CD4-positive, alpha-beta memory T cell (primary cell): ENCODE data around the gene GAREM1. TPM values are rescaled to one million over a fixed set of nuclear protein-coding genes. Genes with fewer than 3 reads are reported as not detected.
"Not testable (repeated sequence)": the region's sequence is repeated elsewhere in the genome, so short reads cannot be mapped to it uniquely, and the experiment has no call there.

Experiments used
- CTCF ChIA-PET: fragments of 350-600 bp; sonication (Branson Sonifier 250); formaldehyde crosslinking; loops from one replicate; lab custom pipeline; 2021; ENCODE audit warnings: inconsistent platforms; ENCODE audit not compliant: partially characterized antibody; lab: Charles Lee
- POLR2A ChIA-PET: fragments of 350-600 bp; sonication (Branson Sonifier 250); formaldehyde crosslinking; loops from one replicate; lab custom pipeline; 2021; ENCODE audit not compliant: partially characterized antibody; lab: Charles Lee
- DNase-seq, 5 donors: peaks; one replicate each; pipeline versions ENCODE4 v3.0.0 to v3.0.0-alpha.2; 2020 to 2022; ENCODE audit warnings: mixed read lengths in 1 of 5
- H3K27ac ChIP-seq: one replicate; pipeline ENCODE4 v1.7.0; 2013; ENCODE audit warnings: low read depth, low read length
- H3K27me3 ChIP-seq: 2 replicates; pipeline ENCODE4 v1.7.0; 2013; ENCODE audit warnings: mild to moderate bottlenecking, low read length, moderate library complexity; ENCODE audit not compliant: insufficient read depth
- H3K36me3 ChIP-seq: 2 replicates; pipeline ENCODE4 v1.7.0; 2013; ENCODE audit warnings: mild to moderate bottlenecking, low read length, moderate library complexity; ENCODE audit not compliant: insufficient read depth
- H3K4me1 ChIP-seq: 2 replicates; pipeline ENCODE4 v1.7.0; 2013; ENCODE audit warnings: mild to moderate bottlenecking, low read length, moderate library complexity; ENCODE audit not compliant: insufficient read depth
- H3K4me3 ChIP-seq, 2 donors: one replicate each; pipeline ENCODE4 v1.7.0; 2013; ENCODE audit warnings: low read length in 2 of 2, mild to moderate bottlenecking in 1 of 2
- H3K9me3 ChIP-seq, 2 donors: one replicate each; pipeline ENCODE4 v1.7.0; 2013; ENCODE audit warnings: low read length in 2 of 2, control low read depth in 1 of 2; ENCODE audit not compliant: control insufficient read depth in 1 of 2
- H3K27ac Mint-ChIP-seq, 7 donors: one replicate each; pipeline ENCODE4 v1.8.0; 2020 to 2021; ENCODE audit warnings: mixed read lengths in 7 of 7, mild to moderate bottlenecking in 6 of 7, inconsistent platforms in 3 of 7, moderate library complexity in 3 of 7
- H3K27me3 Mint-ChIP-seq, 2 donors: one replicate each; pipeline ENCODE4 v1.8.0; 2020 to 2021; ENCODE audit warnings: mixed read lengths in 2 of 2
- H3K36me3 Mint-ChIP-seq, 2 donors: one replicate each; pipeline ENCODE4 v1.8.0; 2020 to 2021; ENCODE audit warnings: mixed read lengths in 2 of 2, inconsistent platforms in 1 of 2, mild to moderate bottlenecking in 1 of 2
- H3K4me1 Mint-ChIP-seq, 4 donors: one replicate each; pipeline ENCODE4 v1.8.0; 2020 to 2021; ENCODE audit warnings: mixed read lengths in 4 of 4, mild to moderate bottlenecking in 1 of 4
- H3K4me3 Mint-ChIP-seq, 8 donors: one replicate each; pipeline ENCODE4 v1.8.0; 2020 to 2021; ENCODE audit warnings: mixed read lengths in 8 of 8, mild to moderate bottlenecking in 7 of 8, moderate library complexity in 6 of 8, inconsistent platforms in 3 of 8
- H3K9me3 Mint-ChIP-seq, 8 donors: one replicate each; pipeline ENCODE4 v1.8.0; 2020 to 2021; ENCODE audit warnings: mixed read lengths in 8 of 8, mild to moderate bottlenecking in 5 of 8, inconsistent platforms in 3 of 8, moderate library complexity in 1 of 8
- intact Hi-C: fragments of 100-400 bp; cut with micrococcal nuclease; formaldehyde crosslinking; loops from one replicate; pipeline ENCODE4 v1.15.1; 2023
- polyA plus RNA-seq, 2 donors: library from polyadenylated mRNA; unstranded; fragments of 300-500 nt; fragmentation: Illumina TruSeq; gene quantifications; one replicate each; pipeline ENCODE4 v1.2.3, GENCODE V29; 2021
- total RNA-seq, 2 experiments: library from RNA; stranded (reverse); gene quantifications; one replicate each; pipeline ENCODE4 v1.2.3, GENCODE V29; 2021

Gene GAREM1
- total and polyA plus RNA-seq, 4 experiments from 2014 or later = 0.28 to 1.1 (median 0.52) TPM; not detected in 1

- Histone ChIP-seq H3K4me3 (no peak overlapping the region), H3K36me3 (no peaks in the 10 kb centered on the region), H3K9me3 (no peaks in the 10 kb centered on the region), H3K27ac (no peak overlapping the region), H3K27me3 (no peaks in the 10 kb centered on the region), H3K4me1 (no peaks in the 10 kb centered on the region)
- ChIA-PET POLR2A (no interaction called here), CTCF (no interaction called here)
- no peak overlapping the region for H3K27ac Mint-ChIP-seq
- no peak for DNase-seq
- intact Hi-C loops = no loop called here
- H3K27me3 Mint-ChIP-seq = peaks cover 3 to 7% of the 10 kb centered on the region in 2 donors
- no peak overlapping the region for H3K4me3 Mint-ChIP-seq
- no peaks in the 10 kb centered on the region for H3K9me3 Mint-ChIP-seq
- H3K4me1 Mint-ChIP-seq = peaks cover 0 to 2% (median 0%) of the 10 kb centered on the region in 4 donors
- no peaks in the 10 kb centered on the region for H3K36me3 Mint-ChIP-seq
Measured at GRCh38 chr18:32298171-32298667, 172.5 kb downstream of the GAREM1 start.

DNA sequence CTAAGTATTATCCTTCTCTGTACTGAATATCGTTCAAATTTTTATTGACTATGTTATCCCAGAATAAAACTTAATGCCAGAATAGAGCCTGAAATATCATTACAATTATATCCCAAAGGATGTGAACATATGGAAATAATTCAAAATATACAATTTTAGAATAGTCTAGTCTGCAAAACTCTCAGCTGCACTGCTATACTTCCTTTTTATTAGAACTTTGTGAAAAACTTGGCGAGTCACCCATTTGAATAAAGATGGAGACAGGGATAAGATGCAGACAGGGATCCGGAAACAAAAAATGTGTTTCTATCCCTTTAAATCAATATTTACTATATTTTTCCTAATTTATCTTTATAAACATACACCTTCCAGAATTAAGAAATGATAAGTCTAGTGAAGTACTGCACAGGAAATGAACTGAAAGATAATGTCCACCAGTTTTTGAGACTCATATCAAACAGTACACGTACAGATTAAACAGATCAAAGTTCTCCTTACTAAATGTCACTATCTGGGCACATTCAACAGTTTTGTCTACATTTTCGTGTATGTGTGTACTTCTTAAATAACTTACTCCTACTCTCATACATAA lies 173.0 kb downstream of the GAREM1 start:
- H3K27ac Mint-ChIP-seq = no peak overlapping the region
- Histone ChIP-seq H3K27ac (no peak overlapping the region), H3K4me3 (no peak overlapping the region), H3K9me3 (no peaks in the 10 kb centered on the region), H3K36me3 (no peaks in the 10 kb centered on the region), H3K4me1 (no peaks in the 10 kb centered on the region), H3K27me3 (no peaks in the 10 kb centered on the region)
- no peak for DNase-seq
- no peaks in the 10 kb centered on the region for H3K36me3 Mint-ChIP-seq
- POLR2A ChIA-PET = no interaction called here
- peaks cover 3 to 7% of the 10 kb centered on the region in 2 donors for H3K27me3 Mint-ChIP-seq
- peaks cover 0 to 2% (median 0%) of the 10 kb centered on the region in 8 donors for H3K9me3 Mint-ChIP-seq
- intact Hi-C loops = no loop called here
- H3K4me3 Mint-ChIP-seq = no peak overlapping the region
- H3K4me1 Mint-ChIP-seq = peaks cover 0 to 2% (median 0%) of the 10 kb centered on the region in 4 donors
- CTCF ChIA-PET = interaction anchor here (1.1 kb wide), 1 partner anchor 11 kb away, joined by 3 read pairs; no protein-coding TSS in a partner anchor

- peaks cover 3 to 7% of the 10 kb centered on the region in 2 donors for H3K27me3 Mint-ChIP-seq
- H3K36me3 Mint-ChIP-seq = no peaks in the 10 kb centered on the region
- ChIA-PET POLR2A (no interaction called here), CTCF (interaction anchor here (1.0 to 1.1 kb wide), 2 partner anchors 10 to 12 kb away, joined by 3 to 5 read pairs; no protein-coding TSS in a partner anchor)
- no peaks in the 10 kb centered on the region for H3K27me3 ChIP-seq
- intact Hi-C loops = no loop called here
- H3K4me1 ChIP-seq = no peaks in the 10 kb centered on the region
- no peak overlapping the region for H3K27ac ChIP-seq
- peaks cover 0 to 2% (median 0%) of the 10 kb centered on the region in 8 donors for H3K9me3 Mint-ChIP-seq
- no peaks in the 10 kb centered on the region for H3K36me3 ChIP-seq
- no peak overlapping the region for H3K27ac Mint-ChIP-seq
- DNase-seq = no peak
- no peak overlapping the region for H3K4me3 Mint-ChIP-seq
- no peaks in the 10 kb centered on the region for H3K9me3 ChIP-seq
- no peaks in the 10 kb centered on the region for H3K4me1 Mint-ChIP-seq
- H3K4me3 ChIP-seq = no peak overlapping the region
Measured at GRCh38 chr18:32296851-32297250, 173.8 kb downstream of the GAREM1 start.

DNA sequence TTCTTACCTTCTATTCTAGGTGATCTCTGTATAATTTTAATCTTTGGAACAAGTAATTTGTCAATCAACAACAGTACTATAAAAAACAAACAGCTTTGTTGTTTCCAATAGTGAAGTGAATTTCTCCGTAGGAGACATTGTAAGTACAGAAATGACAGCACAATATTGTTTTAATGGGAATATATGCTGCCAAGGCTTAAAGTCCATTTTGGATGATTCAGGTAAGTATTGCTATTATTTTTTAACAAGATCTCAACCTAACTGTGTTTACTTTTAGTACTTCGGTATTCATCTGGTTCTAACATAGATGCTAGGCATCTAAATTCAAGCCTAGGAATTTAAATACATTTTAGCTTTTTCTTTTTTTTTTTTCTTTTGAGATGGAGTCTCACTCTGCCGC lies 175.1 kb downstream of the GAREM1 start:
- Mint-ChIP-seq H3K4me3 (no peak overlapping the region), H3K27me3 (peaks cover 3 to 10% of the 10 kb centered on the region in 2 donors)

GRCh38 chr18:32293107-32293506 lies 177.6 kb downstream of the GAREM1 start:
- Histone ChIP-seq H3K4me3 (no peak overlapping the region), H3K27ac (no peak overlapping the region), H3K27me3 (no peaks in the 10 kb centered on the region), H3K4me1 (no peaks in the 10 kb centered on the region), H3K9me3 (no peaks in the 10 kb centered on the region), H3K36me3 (no peaks in the 10 kb centered on the region)
- POLR2A ChIA-PET = no interaction called here
- peaks cover 3 to 10% of the 10 kb centered on the region in 2 donors for H3K27me3 Mint-ChIP-seq
- H3K9me3 Mint-ChIP-seq = peaks cover 0 to 2% (median 0%) of the 10 kb centered on the region in 8 donors
- H3K4me1 Mint-ChIP-seq = no peaks in the 10 kb centered on the region
- no peak overlapping the region for H3K4me3 Mint-ChIP-seq
- no peaks in the 10 kb centered on the region for H3K36me3 Mint-ChIP-seq
- intact Hi-C loops = no loop called here
- CTCF ChIA-PET = no interaction called here
- DNase-seq = no peak
- no peak overlapping the region for H3K27ac Mint-ChIP-seq

More for the DNA sequence above, 175.1 kb downstream of the GAREM1 start:
- ChIA-PET CTCF (interaction anchor here (1.0 kb wide), 1 partner anchor 9 kb away, joined by 5 read pairs; no protein-coding TSS in a partner anchor), POLR2A (no interaction called here)
- no peak for DNase-seq
- no peak overlapping the region for H3K27ac Mint-ChIP-seq
- intact Hi-C loops = no loop called here
- H3K36me3 ChIP-seq = no peaks in the 10 kb centered on the region
- peaks cover 0 to 2% (median 0%) of the 10 kb centered on the region in 8 donors for H3K9me3 Mint-ChIP-seq
- H3K4me3 ChIP-seq = no peak overlapping the region
- no peaks in the 10 kb centered on the region for H3K36me3 Mint-ChIP-seq
- H3K4me1 ChIP-seq = no peaks in the 10 kb centered on the region
- H3K4me1 Mint-ChIP-seq = no peaks in the 10 kb centered on the region
- no peaks in the 10 kb centered on the region for H3K27me3 ChIP-seq
- no peaks in the 10 kb centered on the region for H3K9me3 ChIP-seq
- no peak overlapping the region for H3K27ac ChIP-seq

- POLR2A ChIA-PET = not testable (repeated sequence)
Measured at GRCh38 chr18:32291623-32292022, 179.1 kb downstream of the GAREM1 start.

GRCh38 chr18:32290810-32291209 lies 179.9 kb downstream of the GAREM1 start:
- H3K36me3 Mint-ChIP-seq = no peaks in the 10 kb centered on the region
- intact Hi-C loops = no loop called here
- no peak overlapping the region for H3K4me3 Mint-ChIP-seq
- Histone ChIP-seq H3K4me3 (no peak overlapping the region), H3K27ac (no peak overlapping the region), H3K36me3 (no peaks in the 10 kb centered on the region), H3K4me1 (no peaks in the 10 kb centered on the region), H3K9me3 (no peaks in the 10 kb centered on the region), H3K27me3 (no peaks in the 10 kb centered on the region)
- ChIA-PET POLR2A (no interaction called here), CTCF (interaction anchor here (2.2 to 2.9 kb wide), 3 partner anchors 10 to 262 kb away, joined by 5 to 21 read pairs (median 8); partner anchors contain the start of gene GAREM1)
- peaks cover 0 to 2% (median 0%) of the 10 kb centered on the region in 8 donors for H3K9me3 Mint-ChIP-seq
- peaks cover 7 to 10% of the 10 kb centered on the region in 2 donors for H3K27me3 Mint-ChIP-seq
- H3K27ac Mint-ChIP-seq = no peak overlapping the region
- no peaks in the 10 kb centered on the region for H3K4me1 Mint-ChIP-seq
- DNase-seq = no peak

More at GRCh38 chr18:32291623-32292022, 179.1 kb downstream of the GAREM1 start:
- H3K27me3 ChIP-seq, H3K9me3 ChIP-seq, H3K4me1 Mint-ChIP-seq, DNase-seq, H3K9me3 Mint-ChIP-seq, H3K36me3 Mint-ChIP-seq, H3K36me3 ChIP-seq, CTCF ChIA-PET, H3K27me3 Mint-ChIP-seq, intact Hi-C loops, H3K4me3 Mint-ChIP-seq, H3K27ac Mint-ChIP-seq, H3K4me1 ChIP-seq, H3K4me3 ChIP-seq, H3K27ac ChIP-seq: not testable (repeated sequence)
